Heart right ventricle (tissue), 16 donors: ENCODE measurements around the gene FYTTD1. TPM values are rescaled to one million over a fixed set of nuclear protein-coding genes. Genes with fewer than 3 reads are reported as not detected.

Source experiments
- ATAC-seq, 8 donors: fragments of 200-7000 bp; cut with Tn5 transposase; one replicate each; pipeline ENCODE4 v1.9.1; 2020; ENCODE audit warnings: mild to moderate bottlenecking in 8 of 8, moderate library complexity in 8 of 8, moderate number of reproducible peaks in 1 of 8
- DNase-seq, 2 donors: peaks; one replicate each; pipeline ENCODE4 v3.0.0-alpha.2; 2020
- H3K27ac ChIP-seq, 10 donors: fragments of 200-600 bp; sonication (generic) in 2 of 10; one replicate each; pipeline versions ENCODE4 v1.5.0 to v1.8.0; 2020 to 2022; ENCODE audit warnings: mild to moderate bottlenecking in 3 of 10
- H3K27me3 ChIP-seq, 7 donors: fragments of 200-600 bp; one replicate each; pipeline ENCODE4 v1.8.0; 2021 to 2022; ENCODE audit warnings: mild to moderate bottlenecking in 2 of 7
- H3K36me3 ChIP-seq, 9 donors: fragments of 200-600 bp; sonication (generic) in 1 of 9; one replicate each; pipeline versions ENCODE4 v1.5.0 to v1.8.0; 2020 to 2022; ENCODE audit warnings: mild to moderate bottlenecking in 2 of 9
- H3K4me1 ChIP-seq, 9 donors: fragments of 200-600 bp; sonication (generic) in 1 of 9; one replicate each; pipeline versions ENCODE4 v1.5.0 to v1.8.0; 2020 to 2022; ENCODE audit warnings: mild to moderate bottlenecking in 4 of 9
- H3K4me3 ChIP-seq, 10 donors: fragments of 200-600 bp; sonication (generic) in 2 of 10; one replicate each; pipeline versions ENCODE4 v1.5.0 to v1.8.0; 2020 to 2022; ENCODE audit warnings: mild to moderate bottlenecking in 7 of 10, moderate library complexity in 2 of 10
- H3K9me3 ChIP-seq, 11 donors: fragments of 200-600 bp in 10 of 11; sonication (generic) in 2 of 11; one replicate each; pipeline versions ENCODE4 v1.5.0 to v1.8.0; 2013 to 2022; ENCODE audit warnings: mild to moderate bottlenecking in 2 of 11, control low read depth in 1 of 11, moderate library complexity in 1 of 11
- CTCF ChIP-seq, 9 donors: fragments of 200-600 bp; sonication (generic) in 2 of 9; IDR thresholded peaks; one replicate each; pipeline versions ENCODE4 v1.5.0 to v1.8.0; 2021 to 2022; ENCODE audit warnings: antibody characterized with exemption in 9 of 9, mild to moderate bottlenecking in 5 of 9, moderate library complexity in 1 of 9
- WGBS, 2 donors: extraction: QIAGEN DNeasy Blood & Tissue Kit; methylation state at CpG; one replicate each; pipeline ENCODE4 v1.1.7; 2013; ENCODE audit warnings: inconsistent platforms in 1 of 2; 5-methylcytosine and 5-hydroxymethylcytosine counted together
- intact Hi-C, 10 donors: fragments of 100-400 bp; cut with DNase I; formaldehyde crosslinking; loops; one replicate each; pipeline versions ENCODE4 v1.11.1 to v1.14.2; 2022
- polyA plus RNA-seq, 2 donors: library from polyadenylated mRNA; stranded (reverse); fragments of 200-250 nt; gene quantifications; one replicate each; pipeline ENCODE4 v1.2.3, GENCODE V29; 2013
- total RNA-seq, 10 donors: library from RNA; stranded (reverse); fragmentation: NEBNext Ultra II Directional in 3 of 10; extraction: Animal tissue kit (Norgen Biotek cat#: 25700) in 3 of 10; gene quantifications; one replicate each; pipeline versions ENCODE4 v1.2.1 to v1.2.4, GENCODE V29; 2021 to 2023
- donor health status: Arrhythmogenic right ventricular cardiomyopathy.
- donor health status: ischemic (EF 13 %, LVEDD 7.1; RV severe dilation, severe dysfunction).
- donor health status: healthy with polysubstance abuse.
- donor health status: DM: no; HTN: yes; CAD: no.
- donor health status: DM: no; HTN: no; CAD: no.
- donor health status: ischemic (EF 25% LVEDD 6.9; RV normal size, moderate dysfunction).
- donor health status: ischemic (EF 25% LVEDD 5.7; RV mildly dilated, moderate dysfunction).
- donor health status: healthy.
- donor health status: DM: yes; HTN: yes; CAD: no.
- donor health status: Ischemic cardiomyopathy.
- donor health status: ischemic (EF 35%, LVEDD 5.7; RV mildly dilated, moderate dysfunction).
- donor health status: nonischemic (EF 11% LVEDD 7.7; RV severe dilation, severe dysfunction).
- donor health status: DM: yes; HTN: yes; CAD: no.
- donor health status: PGD.
- donor health status: ischemic (EF 29% LVEDD 5.4; RV normal size, mild dysfunction).
- donor health status: nonischemic (EF 23%, LVEDD 6.1; RV moderate dilation, normal function).

The FYTTD1 gene
- total and polyA plus RNA-seq, 12 donors = 16.5 to 111 (median 77.9) TPM

DNA sequence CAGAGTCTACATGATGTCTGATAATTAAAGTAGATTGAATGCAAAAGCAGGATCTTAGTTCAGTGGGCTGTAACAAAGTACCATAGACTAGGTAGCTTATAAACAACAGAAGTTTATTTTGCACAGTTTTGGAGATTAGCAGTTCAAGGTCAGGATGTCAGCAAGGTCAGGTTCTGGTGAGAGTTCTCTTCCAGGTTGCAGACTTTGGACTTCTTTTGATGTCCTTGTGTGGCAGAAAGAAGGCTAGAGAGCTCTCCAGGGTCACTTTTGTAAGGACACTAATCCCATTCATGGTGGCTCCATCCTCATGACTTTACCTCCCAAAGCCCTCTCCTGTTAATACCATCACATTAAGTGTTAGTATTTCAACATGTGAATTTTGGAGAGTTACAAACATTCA lies 12.1 kb downstream of the FYTTD1 start:
- DNase-seq (no peak), ATAC-seq (no peak)
- Histone ChIP-seq H3K36me3 (peaks cover 0 to 94% (median 39%) of the 10 kb centered on the region in 9 donors), H3K9me3 (no peaks in the 10 kb centered on the region), H3K27ac (no peak overlapping the region), H3K4me1 (peaks cover 0 to 22% (median 6%) of the 10 kb centered on the region in 9 donors), H3K4me3 (no peak overlapping the region), H3K27me3 (no peaks in the 10 kb centered on the region)
- intact Hi-C loops = no loop called here
- no peak for TF ChIP-seq CTCF (IDR thresholded peaks at IDR 0.05)

DNA sequence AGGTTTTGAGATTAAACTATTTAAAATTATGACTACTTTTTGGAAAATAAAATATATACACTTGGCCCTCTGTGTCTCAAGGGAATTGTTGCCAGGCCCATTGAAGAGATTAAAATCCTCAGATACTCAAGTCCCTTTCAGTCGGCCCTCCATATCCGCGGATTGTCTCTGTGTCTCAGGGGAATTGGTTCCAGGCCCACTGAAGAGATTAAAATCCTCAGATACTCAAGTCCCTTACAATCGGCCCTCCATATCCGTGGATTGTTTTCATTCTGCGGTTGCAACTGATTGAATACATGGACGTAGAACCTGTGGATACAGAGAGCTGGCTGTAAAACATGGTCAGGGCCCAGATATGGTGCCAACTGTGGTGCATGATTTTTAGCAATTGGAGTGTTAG lies 25.6 kb downstream of the FYTTD1 start:
- Histone ChIP-seq H3K27ac (peak overlapping the region in 2 of 10 donors; percentile 19 to 49), H3K9me3 (no peaks in the 10 kb centered on the region), H3K36me3 (peaks cover 0 to 100% (median 56%) of the 10 kb centered on the region in 9 donors), H3K4me1 (peaks cover 0 to 13% (median 0%) of the 10 kb centered on the region in 9 donors), H3K27me3 (no peaks in the 10 kb centered on the region), H3K4me3 (no peak overlapping the region)
- DNase-seq (no peak), ATAC-seq (peak in 6 of 8 donors; percentile 56 to 74 (median 60))
- no peak for TF ChIP-seq CTCF (IDR thresholded peaks at IDR 0.05)
- WGBS, 2 donors = 51 to 67% methylated on average over 7 of the region's 7 CpGs
- intact Hi-C loops = no loop called here

GRCh38 chr3:197782230-197782629 lies 32.5 kb downstream of the FYTTD1 start:
- Histone ChIP-seq H3K9me3 (no peaks in the 10 kb centered on the region), H3K36me3 (peaks cover 0 to 98% (median 38%) of the 10 kb centered on the region in 9 donors), H3K4me1 (no peaks in the 10 kb centered on the region), H3K27ac (no peak overlapping the region), H3K4me3 (no peak overlapping the region), H3K27me3 (no peaks in the 10 kb centered on the region)
- DNase-seq (no peak), ATAC-seq (no peak)
- intact Hi-C loops = no loop called here
- 68 to 76% methylated on average over 4 of the region's 4 CpGs for WGBS, 2 donors
- TF ChIP-seq CTCF (IDR thresholded peaks at IDR 0.05) = no peak

DNA sequence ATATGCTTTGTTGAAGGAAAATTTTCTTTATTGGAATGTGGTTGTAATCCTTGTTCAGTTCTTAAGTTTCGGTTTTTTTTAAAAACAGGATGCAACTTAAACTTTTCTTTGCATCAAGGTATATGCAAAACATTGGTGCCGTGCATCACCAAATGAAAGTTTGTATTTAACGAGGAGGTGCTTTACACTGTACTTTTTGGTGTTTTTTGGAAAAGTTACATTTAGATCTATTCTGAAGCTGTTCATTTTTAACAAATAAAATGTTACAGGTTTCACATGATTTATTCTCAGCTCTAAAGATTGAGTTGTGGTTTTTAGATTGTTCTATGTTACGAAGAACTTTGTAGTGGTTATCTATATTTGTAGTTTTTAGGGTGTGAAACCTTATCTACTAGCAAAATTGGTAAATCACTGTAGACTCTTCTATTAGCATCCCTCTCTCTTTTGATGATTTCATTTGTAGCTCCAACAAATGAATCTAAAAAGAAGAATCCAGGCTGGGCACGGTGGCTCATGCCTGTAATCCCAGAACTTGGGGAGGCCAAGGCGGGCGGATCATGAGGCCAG lies 34.4 kb downstream of the FYTTD1 start:
- TF ChIP-seq CTCF (IDR thresholded peaks at IDR 0.05) = no peak
- Histone ChIP-seq H3K9me3 (no peaks in the 10 kb centered on the region), H3K27me3 (no peaks in the 10 kb centered on the region), H3K36me3 (peaks cover 0 to 86% (median 22%) of the 10 kb centered on the region in 9 donors), H3K4me3 (no peak overlapping the region), H3K4me1 (no peaks in the 10 kb centered on the region), H3K27ac (no peak overlapping the region)
- WGBS, 2 donors = 96 to 98% methylated on average over 7 of the region's 7 CpGs
- DNase-seq (no peak), ATAC-seq (no peak)
- intact Hi-C loops = no loop called here
